Activated CD8-positive, alpha-beta T cell treated with anti-CD3 and anti-CD28 coated beads, Interleukin-2, amount 10 ng/mL, durations not matched to agents 7 days and 5 days (primary cell): ENCODE data around the gene ARPC3. TPM values are rescaled to one million over a fixed set of nuclear protein-coding genes. Genes with fewer than 3 reads are reported as not detected.
"Not testable (repeated sequence)": the region's sequence is repeated elsewhere in the genome, so short reads cannot be mapped to it uniquely, and the experiment has no call there.

Source experiments
- ATAC-seq: fragments of 150-1000 bp; cut with Tn5 transposase; one replicate; pipeline ENCODE4 v1.10.0; 2021; ENCODE audit warnings: moderate library complexity
- CTCF ChIA-PET: fragments of 350-600 bp; sonication (Branson Sonifier 250); formaldehyde crosslinking; loops from one replicate; lab custom pipeline; 2021; ENCODE audit warnings: antibody characterized with exemption; lab: Charles Lee
- POLR2A ChIA-PET: fragments of 350-600 bp; sonication (Branson Sonifier 250); formaldehyde crosslinking; loops from one replicate; lab custom pipeline; 2021; ENCODE audit warnings: antibody characterized with exemption; lab: Charles Lee
- DNase-seq: peaks from one replicate; pipeline ENCODE4 v3.0.0-alpha.2; 2020
- H3K27ac Mint-ChIP-seq: one replicate; pipeline ENCODE4 v1.8.0; 2021; ENCODE audit warnings: mild to moderate bottlenecking, mixed read lengths
- H3K27me3 Mint-ChIP-seq: one replicate; pipeline ENCODE4 v1.8.0; 2021; ENCODE audit warnings: low read depth, mixed read lengths
- H3K36me3 Mint-ChIP-seq: one replicate; pipeline ENCODE4 v1.8.0; 2021; ENCODE audit warnings: low read depth, mixed read lengths
- H3K4me1 Mint-ChIP-seq: one replicate; pipeline ENCODE4 v1.8.0; 2021; ENCODE audit warnings: low read depth, mixed read lengths
- H3K4me3 Mint-ChIP-seq: one replicate; pipeline ENCODE4 v1.8.0; 2021; ENCODE audit warnings: mild to moderate bottlenecking, mixed read lengths
- H3K9me3 Mint-ChIP-seq: one replicate; pipeline ENCODE4 v1.8.0; 2022; ENCODE audit warnings: mixed read lengths; ENCODE audit not compliant: insufficient read depth
- total RNA-seq, 2 experiments: library from RNA; stranded (reverse); gene quantifications; one replicate each; pipeline ENCODE4 v1.2.3, GENCODE V29; 2021

Gene ARPC3
- total RNA-seq, 2 experiments from 2014 or later, result 437 to 458 TPM

GRCh38 chr12:110458756-110459155 is 8.6 kb upstream of the ARPC3 start:
- no peak overlapping the region for H3K4me3 Mint-ChIP-seq
- H3K4me1 Mint-ChIP-seq, result peaks cover 12% of the 10 kb centered on the region
- ATAC-seq (no peak), DNase-seq (no peak)
- H3K27ac Mint-ChIP-seq, result no peak overlapping the region
- H3K36me3 Mint-ChIP-seq, result peaks cover 36% of the 10 kb centered on the region
- CTCF ChIA-PET, result interaction anchor here (0.8 to 4.9 kb wide), 3 partner anchors 8 to 143 kb away, joined by 3 to 20 read pairs (median 7); partner anchors contain the start of genes ARPC3 and GPN3
- H3K27me3 Mint-ChIP-seq, result no peaks in the 10 kb centered on the region
- no peaks in the 10 kb centered on the region for H3K9me3 Mint-ChIP-seq
- POLR2A ChIA-PET, result interaction anchor here (1.8 kb wide), 1 partner anchor 9 kb away, joined by 12 read pairs; the partner anchor contains the start of gene ARPC3

GRCh38 chr12:110453569-110454296 is 3.6 kb upstream of the ARPC3 start:
- no peak overlapping the region for H3K27ac Mint-ChIP-seq

GRCh38 chr12:110451263-110451662 is 1.1 kb upstream of the ARPC3 start:
- peak overlapping the region; percentile 100 for H3K27ac Mint-ChIP-seq
- no peaks in the 10 kb centered on the region for H3K9me3 Mint-ChIP-seq
- no peak for ATAC-seq
- no peaks in the 10 kb centered on the region for H3K27me3 Mint-ChIP-seq
- H3K36me3 Mint-ChIP-seq, result peaks cover 58% of the 10 kb centered on the region
- peak overlapping the region; percentile 100 for H3K4me3 Mint-ChIP-seq
- ChIA-PET CTCF (interaction anchor here (1.4 to 6.7 kb wide), 11 partner anchors 8 to 161 kb away, joined by 4 to 144 read pairs (median 14); partner anchors contain the start of genes FAM216A, GPN3, RAD9B and TCTN1), POLR2A (interaction anchor here (0.5 to 3.7 kb wide), 3 partner anchors 18 to 325 kb away, joined by 3 to 75 read pairs (median 5); partner anchors contain the start of genes FAM216A and GPN3)
- no peak for DNase-seq
- peaks cover 44% of the 10 kb centered on the region for H3K4me1 Mint-ChIP-seq

More at GRCh38 chr12:110453569-110454296, 3.6 kb upstream of the ARPC3 start:
- POLR2A ChIA-PET, result interaction anchor here (2.5 kb wide), 1 partner anchor 15 kb away, joined by 10 read pairs; the partner anchor contains the start of genes FAM216A and GPN3
- H3K36me3 Mint-ChIP-seq, result peaks cover 44% of the 10 kb centered on the region
- DNase-seq (no peak), ATAC-seq (no peak)
- CTCF ChIA-PET, result interaction anchor here (0.6 to 6.7 kb wide), 5 partner anchors 15 to 163 kb away, joined by 3 to 91 read pairs (median 4); partner anchors contain the start of genes FAM216A and GPN3
- H3K4me3 Mint-ChIP-seq, result no peak overlapping the region
- no peaks in the 10 kb centered on the region for H3K9me3 Mint-ChIP-seq
- peaks cover 30% of the 10 kb centered on the region for H3K4me1 Mint-ChIP-seq
- no peaks in the 10 kb centered on the region for H3K27me3 Mint-ChIP-seq

GRCh38 chr12:110444455-110444854 is 5.7 kb downstream of the ARPC3 start:
- H3K27ac Mint-ChIP-seq, result no peak overlapping the region
- peaks cover 26% of the 10 kb centered on the region for H3K4me1 Mint-ChIP-seq
- H3K4me3 Mint-ChIP-seq, result no peak overlapping the region
- CTCF ChIA-PET, result interaction anchor here (3.2 kb wide), 1 partner anchor 13 kb away, joined by 16 read pairs; no protein-coding TSS in a partner anchor
- H3K36me3 Mint-ChIP-seq, result peaks cover 55% of the 10 kb centered on the region
- no peaks in the 10 kb centered on the region for H3K9me3 Mint-ChIP-seq
- DNase-seq, result no peak
- POLR2A ChIA-PET, result interaction anchor here (1.5 kb wide), 2 partner anchors 13 to 84 kb away, joined by 3 to 4 read pairs; no protein-coding TSS in a partner anchor
- no peaks in the 10 kb centered on the region for H3K27me3 Mint-ChIP-seq
- ATAC-seq, result no peak

- POLR2A ChIA-PET, result no interaction called here
- Mint-ChIP-seq H3K9me3 (no peaks in the 10 kb centered on the region), H3K36me3 (peaks cover 51% of the 10 kb centered on the region), H3K27ac (no peak overlapping the region), H3K4me1 (no peaks in the 10 kb centered on the region), H3K27me3 (no peaks in the 10 kb centered on the region), H3K4me3 (no peak overlapping the region)
- DNase-seq (no peak), ATAC-seq (no peak)
- CTCF ChIA-PET, result interaction anchor here (1.1 kb wide), 1 partner anchor 32 kb away, joined by 3 read pairs; the partner anchor contains the start of gene GPN3
These were observed 13.9 kb downstream of the ARPC3 start for GRCh38 chr12:110436231-110436630.

- Mint-ChIP-seq H3K27me3 (no peaks in the 10 kb centered on the region), H3K9me3 (no peaks in the 10 kb centered on the region), H3K27ac (no peak overlapping the region), H3K4me3 (no peak overlapping the region), H3K4me1 (no peaks in the 10 kb centered on the region), H3K36me3 (peaks cover 26% of the 10 kb centered on the region)
- CTCF ChIA-PET, result interaction anchor here (0.6 to 2.2 kb wide), 71 partner anchors 8 to 587 kb away, joined by 3 to 37 read pairs (median 5); partner anchors contain the start of genes ANAPC7, ARPC3, ATP2A2 and C12orf76
- ATAC-seq (no peak), DNase-seq (no peak)
- POLR2A ChIA-PET, result interaction anchor here (0.6 to 1.7 kb wide), 11 partner anchors 11 to 89 kb away, joined by 3 to 27 read pairs (median 3); partner anchors contain the start of genes ANAPC7, ARPC3, FAM216A and GPN3
These were observed 18.1 kb downstream of the ARPC3 start for GRCh38 chr12:110431957-110432587.

- H3K4me1 Mint-ChIP-seq, H3K9me3 Mint-ChIP-seq, CTCF ChIA-PET, DNase-seq, POLR2A ChIA-PET, H3K27me3 Mint-ChIP-seq, H3K27ac Mint-ChIP-seq, H3K36me3 Mint-ChIP-seq, ATAC-seq, H3K4me3 Mint-ChIP-seq: not testable (repeated sequence)
These were observed 20.5 kb downstream of the ARPC3 start for GRCh38 chr12:110429676-110430075.

- Mint-ChIP-seq H3K27ac (no peak overlapping the region), H3K4me3 (no peak overlapping the region), H3K27me3 (peaks cover 19% of the 10 kb centered on the region), H3K36me3 (no peaks in the 10 kb centered on the region), H3K4me1 (no peaks in the 10 kb centered on the region), H3K9me3 (no peaks in the 10 kb centered on the region)
- ChIA-PET CTCF (no interaction called here), POLR2A (no interaction called here)
- DNase-seq, result no peak
- ATAC-seq, result no peak
These were observed 23.7 kb downstream of the ARPC3 start for GRCh38 chr12:110426406-110426805.

GRCh38 chr12:110424237-110424636 is 25.9 kb downstream of the ARPC3 start:
- DNase-seq, result no peak
- no peaks in the 10 kb centered on the region for H3K36me3 Mint-ChIP-seq
- H3K27ac Mint-ChIP-seq, result no peak overlapping the region
- ChIA-PET POLR2A (interaction anchor here (1.2 kb wide), 1 partner anchor 25 kb away, joined by 3 read pairs; the partner anchor contains the start of gene ARPC3), CTCF (interaction anchor here (0.6 to 1.3 kb wide), 2 partner anchors 74 to 139 kb away, joined by 3 to 4 read pairs; no protein-coding TSS in a partner anchor)
- H3K4me3 Mint-ChIP-seq, result no peak overlapping the region
- peaks cover 25% of the 10 kb centered on the region for H3K27me3 Mint-ChIP-seq
- no peak for ATAC-seq
- H3K4me1 Mint-ChIP-seq, result no peaks in the 10 kb centered on the region
- H3K9me3 Mint-ChIP-seq, result no peaks in the 10 kb centered on the region

GRCh38 chr12:110421701-110422100 is 28.4 kb downstream of the ARPC3 start:
- no peak overlapping the region for H3K4me3 Mint-ChIP-seq
- H3K4me1 Mint-ChIP-seq, result no peaks in the 10 kb centered on the region
- CTCF ChIA-PET, result interaction anchor here (2.1 kb wide), 1 partner anchor 10 kb away, joined by 9 read pairs; no protein-coding TSS in a partner anchor
- no peaks in the 10 kb centered on the region for H3K9me3 Mint-ChIP-seq
- ATAC-seq, result no peak
- H3K27ac Mint-ChIP-seq, result no peak overlapping the region
- H3K27me3 Mint-ChIP-seq, result peaks cover 25% of the 10 kb centered on the region
- DNase-seq, result no peak
- no peaks in the 10 kb centered on the region for H3K36me3 Mint-ChIP-seq
- POLR2A ChIA-PET, result no interaction called here

- ATAC-seq (no peak), DNase-seq (no peak)
- Mint-ChIP-seq H3K36me3 (no peaks in the 10 kb centered on the region), H3K27ac (no peak overlapping the region), H3K9me3 (no peaks in the 10 kb centered on the region), H3K27me3 (peaks cover 25% of the 10 kb centered on the region), H3K4me3 (no peak overlapping the region), H3K4me1 (no peaks in the 10 kb centered on the region)
- ChIA-PET CTCF (interaction anchor here (2.1 kb wide), 1 partner anchor 10 kb away, joined by 9 read pairs; no protein-coding TSS in a partner anchor), POLR2A (no interaction called here)
These were observed 28.9 kb downstream of the ARPC3 start for GRCh38 chr12:110421159-110421661.
